Epithelial cell of esophagus (primary cell): ENCODE results near the gene UBL3.

Experiments
- DNase-seq: peaks from one replicate; pipeline ENCODE4 v3.0.0; 2010; ENCODE audit warnings: low read depth
- H3K4me3 ChIP-seq: 2 replicates; pipeline ENCODE4 v1.5.1; 2011; ENCODE audit warnings: mild to moderate bottlenecking, low read length, control low read depth
- TF ChIP-seq, protein P1 (sequence below): IDR thresholded peaks from 2 replicates; pipeline ENCODE4 v1.5.1; 2011; ENCODE audit warnings: low read depth, mild to moderate bottlenecking, low read length, control low read depth, inconsistent platforms; ENCODE audit not compliant: insufficient read depth; ENCODE audit errors: missing control alignments

UBL3 gene

GRCh38 chr13:29816715-29817114, 33.7 kb downstream of the UBL3 start:
- H3K4me3 ChIP-seq, result no peak overlapping the region
- no peak for DNase-seq
- TF ChIP-seq, protein P1, sequence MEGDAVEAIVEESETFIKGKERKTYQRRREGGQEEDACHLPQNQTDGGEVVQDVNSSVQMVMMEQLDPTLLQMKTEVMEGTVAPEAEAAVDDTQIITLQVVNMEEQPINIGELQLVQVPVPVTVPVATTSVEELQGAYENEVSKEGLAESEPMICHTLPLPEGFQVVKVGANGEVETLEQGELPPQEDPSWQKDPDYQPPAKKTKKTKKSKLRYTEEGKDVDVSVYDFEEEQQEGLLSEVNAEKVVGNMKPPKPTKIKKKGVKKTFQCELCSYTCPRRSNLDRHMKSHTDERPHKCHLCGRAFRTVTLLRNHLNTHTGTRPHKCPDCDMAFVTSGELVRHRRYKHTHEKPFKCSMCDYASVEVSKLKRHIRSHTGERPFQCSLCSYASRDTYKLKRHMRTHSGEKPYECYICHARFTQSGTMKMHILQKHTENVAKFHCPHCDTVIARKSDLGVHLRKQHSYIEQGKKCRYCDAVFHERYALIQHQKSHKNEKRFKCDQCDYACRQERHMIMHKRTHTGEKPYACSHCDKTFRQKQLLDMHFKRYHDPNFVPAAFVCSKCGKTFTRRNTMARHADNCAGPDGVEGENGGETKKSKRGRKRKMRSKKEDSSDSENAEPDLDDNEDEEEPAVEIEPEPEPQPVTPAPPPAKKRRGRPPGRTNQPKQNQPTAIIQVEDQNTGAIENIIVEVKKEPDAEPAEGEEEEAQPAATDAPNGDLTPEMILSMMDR, result no peak

DNA sequence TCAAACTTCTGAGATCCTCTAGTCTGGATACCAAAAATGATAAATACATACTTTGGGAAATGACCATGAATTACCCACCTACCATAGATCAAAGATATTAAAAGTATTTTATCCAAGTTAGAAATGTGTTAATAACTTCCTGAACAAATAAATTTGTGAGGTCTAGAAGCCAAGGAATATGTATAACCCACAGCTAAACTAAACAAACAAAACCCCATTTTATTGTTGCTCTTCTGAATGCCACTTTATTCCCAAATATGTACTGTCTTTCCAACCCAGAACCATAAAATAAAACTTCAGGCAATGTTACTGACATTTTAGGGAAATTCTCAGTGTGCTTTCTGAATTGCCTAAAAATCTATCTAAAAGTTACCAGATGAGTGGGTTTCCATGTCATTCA, 35.1 kb downstream of the UBL3 start:
- no peak for DNase-seq
- no peak overlapping the region for H3K4me3 ChIP-seq
- TF ChIP-seq, protein P1, result no peak

DNA sequence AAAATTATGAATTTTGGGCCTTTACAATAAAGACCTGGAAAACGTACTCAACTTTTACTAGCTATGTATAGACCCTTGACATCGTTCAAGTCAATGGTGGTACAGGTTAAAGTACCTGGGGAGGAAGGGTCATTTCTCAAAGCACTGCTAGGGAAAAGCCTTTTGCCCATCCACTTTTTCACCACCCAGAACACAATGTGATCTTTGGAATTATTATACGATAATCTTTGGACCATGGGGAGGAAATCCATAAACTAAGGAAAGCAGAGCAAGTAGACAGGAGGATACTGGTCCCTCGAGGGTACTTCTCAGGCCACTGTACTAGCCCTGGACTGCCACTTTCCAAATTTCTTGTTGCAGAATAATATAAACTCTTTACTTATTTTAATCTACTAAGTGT, 39.5 kb downstream of the UBL3 start:
- H3K4me3 ChIP-seq, result no peak overlapping the region
- DNase-seq, result no peak
- TF ChIP-seq, protein P1, result no peak

GRCh38 chr13:29810145-29810742, 40.2 kb downstream of the UBL3 start:
- DNase-seq, result no peak
- H3K4me3 ChIP-seq, result no peak overlapping the region
- TF ChIP-seq, protein P1, result no peak

- no peak for DNase-seq
- TF ChIP-seq, protein P1, result no peak
- no peak overlapping the region for H3K4me3 ChIP-seq
Observed at GRCh38 chr13:29808264-29808663, 42.2 kb downstream of the UBL3 start.

DNA sequence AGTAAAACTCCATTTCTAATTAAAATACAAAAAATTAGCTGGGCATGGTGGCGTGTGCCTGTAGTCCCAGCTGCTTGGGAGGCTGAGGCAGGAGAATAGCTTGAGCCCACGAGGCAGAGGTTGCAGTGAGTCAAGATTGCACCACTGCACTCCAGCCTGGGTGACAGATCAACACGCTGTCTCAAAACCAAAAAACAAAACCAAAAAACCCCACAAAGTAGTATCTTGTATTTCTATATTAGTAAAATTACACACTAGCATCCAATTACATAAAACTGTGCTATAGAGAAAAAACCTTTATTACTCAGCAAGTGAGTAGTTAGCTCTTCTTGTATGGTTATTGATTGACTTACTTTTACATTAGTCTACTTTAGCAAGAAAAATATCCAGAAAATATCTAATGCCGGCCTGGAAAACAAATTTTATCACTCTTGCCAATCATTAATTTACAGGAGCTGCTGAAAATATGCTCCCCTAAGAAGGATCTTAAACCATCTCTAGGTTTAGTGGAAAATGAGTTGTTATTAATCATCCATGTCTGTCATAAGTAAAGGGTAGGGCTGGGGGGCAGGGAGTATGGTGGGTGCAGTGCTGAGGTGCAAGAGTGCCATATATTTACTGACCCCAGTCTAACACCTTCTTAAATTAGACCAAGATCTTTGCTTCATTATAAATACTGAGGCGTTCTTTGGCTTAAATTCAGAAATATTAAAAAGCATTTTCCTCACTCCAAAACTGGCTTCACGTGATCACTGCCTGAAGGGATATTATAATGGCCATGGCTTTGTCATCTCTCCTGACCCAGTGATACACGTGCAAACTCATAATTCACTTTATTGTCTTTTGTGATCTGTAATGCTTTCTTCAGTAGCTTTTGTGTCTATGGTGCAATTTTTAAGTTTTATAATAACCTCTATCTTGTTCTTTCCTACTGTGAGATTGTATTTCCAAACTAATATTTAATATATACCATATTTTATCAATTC, 44.1 kb downstream of the UBL3 start:
- TF ChIP-seq, protein P1, result no peak
- no peak for DNase-seq
- no peak overlapping the region for H3K4me3 ChIP-seq
